GM10266 (cell line): ENCODE measurements around the gene PARD3B.

Experiments
- DNase-seq: peaks from one replicate; pipeline ENCODE4 v3.0.0; 2012; ENCODE audit errors: extremely low spot score
- CTCF ChIP-seq: IDR thresholded peaks from 2 replicates; pipeline ENCODE4 v1.5.1; 2012; ENCODE audit warnings: mild to moderate bottlenecking, low read depth; ENCODE audit not compliant: control insufficient read depth, insufficient read depth; ENCODE audit errors: missing control alignments

PARD3B gene

GRCh38 chr2:204977914-204978313 lies 432.6 kb downstream of the PARD3B start:
- no peak for DNase-seq
- no peak for TF ChIP-seq CTCF

DNA sequence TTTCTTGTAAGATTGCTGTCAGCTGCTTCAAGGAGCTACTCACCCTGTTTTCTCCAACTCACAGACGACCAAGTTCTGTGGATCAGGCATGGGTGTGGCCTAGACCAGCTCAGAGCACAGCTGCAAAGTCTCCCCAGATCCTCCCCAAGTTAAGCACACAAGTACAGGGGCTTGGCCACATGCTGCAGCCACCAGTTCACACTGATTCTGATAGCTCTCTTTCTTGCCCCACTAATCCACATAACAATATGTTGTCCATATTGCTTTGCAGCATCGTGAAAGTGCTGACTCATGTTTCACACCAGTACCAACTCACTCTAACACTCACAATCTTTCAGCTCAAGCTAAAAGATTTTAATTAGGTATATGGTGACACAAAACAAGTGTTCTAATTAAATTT lies 437.0 kb downstream of the PARD3B start:
- TF ChIP-seq CTCF: no peak
- no peak for DNase-seq

- no peak for DNase-seq
- no peak for TF ChIP-seq CTCF
Measured at GRCh38 chr2:204984518-204984917, 439.2 kb downstream of the PARD3B start.

- no peak for DNase-seq
Measured at GRCh38 chr2:204986641-204987040, 441.4 kb downstream of the PARD3B start.

GRCh38 chr2:204988836-204989235 lies 443.6 kb downstream of the PARD3B start:
- no peak for DNase-seq
- no peak for TF ChIP-seq CTCF

More at GRCh38 chr2:204986641-204987040, 441.4 kb downstream of the PARD3B start:
- TF ChIP-seq CTCF: no peak

- no peak for DNase-seq
- no peak for TF ChIP-seq CTCF
Measured at GRCh38 chr2:204989877-204990276, 444.6 kb downstream of the PARD3B start.

DNA sequence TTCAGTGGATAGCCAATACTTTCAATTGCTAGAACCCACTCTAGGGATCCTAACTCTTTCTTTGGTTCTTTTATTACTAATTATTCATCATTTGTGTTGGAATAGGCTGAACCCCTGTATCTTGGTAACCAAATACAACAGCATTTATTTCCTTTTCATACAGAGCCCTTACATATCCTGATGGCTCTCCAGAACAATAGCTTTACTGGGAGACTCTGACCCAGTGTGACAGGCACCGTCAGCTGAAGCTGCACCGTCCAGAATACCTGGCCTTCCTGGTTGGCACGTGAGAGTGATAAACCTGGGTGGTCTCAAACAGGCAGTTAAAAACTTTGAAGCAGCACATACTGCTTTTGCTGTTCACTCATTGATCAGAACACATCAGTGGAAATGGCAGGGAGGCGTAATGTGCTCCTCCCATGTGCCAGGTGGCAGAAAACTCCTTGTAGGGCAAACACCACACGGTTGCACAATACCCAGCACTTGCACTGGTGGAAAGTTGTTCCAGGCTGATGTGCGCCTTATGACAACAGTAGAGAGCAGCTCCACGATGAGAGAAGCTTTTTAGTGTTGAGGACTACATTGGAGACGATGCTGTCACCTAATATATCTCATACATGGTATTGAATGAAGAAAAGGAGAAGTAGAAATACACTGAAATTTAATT lies 456.2 kb downstream of the PARD3B start:
- TF ChIP-seq CTCF: no peak
- no peak for DNase-seq
